HUES6 (cell line): ENCODE measurements around the gene PPP6R3.
"Not testable (repeated sequence)": the region's sequence is repeated elsewhere in the genome, so short reads cannot be mapped to it uniquely, and the experiment has no call there.

Source experiments
- H3K27ac ChIP-seq: 2 replicates; pipeline ENCODE4 v1.7.0; 2013; ENCODE audit warnings: low read depth, mild to moderate bottlenecking, low read length, inconsistent platforms
- H3K27me3 ChIP-seq: 2 replicates; pipeline ENCODE4 v1.6.1; 2013; ENCODE audit warnings: low read length; ENCODE audit not compliant: control insufficient read depth, insufficient read depth
- H3K36me3 ChIP-seq: 2 replicates; pipeline ENCODE4 v1.6.1; 2013; ENCODE audit warnings: low read length; ENCODE audit not compliant: control insufficient read depth, insufficient read depth
- H3K4me1 ChIP-seq: 2 replicates; pipeline ENCODE4 v1.6.1; 2013; ENCODE audit warnings: low read length; ENCODE audit not compliant: control insufficient read depth, insufficient read depth
- H3K4me3 ChIP-seq: 2 replicates; pipeline ENCODE4 v1.5.1; 2013; ENCODE audit warnings: low read depth, low read length
- H3K9ac ChIP-seq: one replicate; pipeline ENCODE4 v1.6.1; 2013; ENCODE audit warnings: mild to moderate bottlenecking, low read length
- H3K9me3 ChIP-seq: 2 replicates; pipeline ENCODE4 v1.6.1; 2013; ENCODE audit warnings: low read depth, low read length; ENCODE audit not compliant: control insufficient read depth, insufficient read depth

PPP6R3 gene

GRCh38 chr11:68473693-68474092 lies 13.1 kb downstream of the PPP6R3 start:
- Histone ChIP-seq H3K4me1 (peaks cover 18% of the 10 kb centered on the region; the same call in 1 of the 2 replicates), H3K9me3 (peaks cover 41% of the 10 kb centered on the region), H3K9ac (no peak overlapping the region), H3K27me3 (no peaks in the 10 kb centered on the region), H3K4me3 (no peak overlapping the region), H3K36me3 (peaks cover 50% of the 10 kb centered on the region), H3K27ac (no peak overlapping the region)

GRCh38 chr11:68475626-68476025 lies 15.1 kb downstream of the PPP6R3 start:
- not testable (repeated sequence) for H3K4me3 ChIP-seq, H3K27ac ChIP-seq, H3K9ac ChIP-seq, H3K4me1 ChIP-seq, H3K27me3 ChIP-seq
- peaks cover 45% of the 10 kb centered on the region for H3K9me3 ChIP-seq
- H3K36me3 ChIP-seq = peaks cover 50% of the 10 kb centered on the region

GRCh38 chr11:68479390-68479789 lies 18.8 kb downstream of the PPP6R3 start:
- H3K9me3 ChIP-seq = peaks cover 23% of the 10 kb centered on the region
- H3K36me3 ChIP-seq = peaks cover 26% of the 10 kb centered on the region

GRCh38 chr11:68480193-68480592 lies 19.6 kb downstream of the PPP6R3 start:
- peaks cover 22% of the 10 kb centered on the region for H3K9me3 ChIP-seq
- H3K4me1 ChIP-seq = no peaks in the 10 kb centered on the region
- H3K27ac ChIP-seq = no peak overlapping the region
- H3K27me3 ChIP-seq = no peaks in the 10 kb centered on the region
- no peak overlapping the region for H3K4me3 ChIP-seq
- H3K36me3 ChIP-seq = peaks cover 25% of the 10 kb centered on the region
- no peak overlapping the region for H3K9ac ChIP-seq

More at GRCh38 chr11:68479390-68479789, 18.8 kb downstream of the PPP6R3 start:
- no peaks in the 10 kb centered on the region for H3K4me1 ChIP-seq
- H3K27ac ChIP-seq = no peak overlapping the region
- no peak overlapping the region for H3K9ac ChIP-seq
- H3K27me3 ChIP-seq = no peaks in the 10 kb centered on the region
- H3K4me3 ChIP-seq = no peak overlapping the region

- H3K27ac ChIP-seq = no peak overlapping the region
- H3K36me3 ChIP-seq = peaks cover 25% of the 10 kb centered on the region
- no peaks in the 10 kb centered on the region for H3K27me3 ChIP-seq
Measured at GRCh38 chr11:68480852-68481510, 20.4 kb downstream of the PPP6R3 start.

GRCh38 chr11:68481579-68482240 lies 21.2 kb downstream of the PPP6R3 start:
- peaks cover 28% of the 10 kb centered on the region for H3K9me3 ChIP-seq

More at GRCh38 chr11:68480852-68481510, 20.4 kb downstream of the PPP6R3 start:
- Histone ChIP-seq H3K4me1 (no peaks in the 10 kb centered on the region), H3K9me3 (peaks cover 26% of the 10 kb centered on the region), H3K4me3 (no peak overlapping the region), H3K9ac (no peak overlapping the region)

GRCh38 chr11:68488623-68489022 lies 28.1 kb downstream of the PPP6R3 start:
- H3K9ac ChIP-seq = no peak overlapping the region
- no peak overlapping the region for H3K4me3 ChIP-seq
- H3K4me1 ChIP-seq = peaks cover 6% of the 10 kb centered on the region
- no peak overlapping the region for H3K27ac ChIP-seq
- peaks cover 12% of the 10 kb centered on the region; the same call in 1 of the 2 replicates for H3K9me3 ChIP-seq
- H3K27me3 ChIP-seq = no peaks in the 10 kb centered on the region
- peaks cover 8% of the 10 kb centered on the region; the same call in 1 of the 2 replicates for H3K36me3 ChIP-seq

More at GRCh38 chr11:68481579-68482240, 21.2 kb downstream of the PPP6R3 start:
- Histone ChIP-seq H3K36me3 (peaks cover 22% of the 10 kb centered on the region), H3K9ac (no peak overlapping the region), H3K27me3 (no peaks in the 10 kb centered on the region), H3K4me1 (no peaks in the 10 kb centered on the region), H3K4me3 (no peak overlapping the region), H3K27ac (no peak overlapping the region)

GRCh38 chr11:68495220-68495729 lies 34.7 kb downstream of the PPP6R3 start:
- Histone ChIP-seq H3K4me3 (no peak overlapping the region), H3K27ac (no peak overlapping the region), H3K9me3 (no peaks in the 10 kb centered on the region; the same call in 1 of the 2 replicates), H3K36me3 (peaks cover 5% of the 10 kb centered on the region; the same call in 1 of the 2 replicates), H3K27me3 (no peaks in the 10 kb centered on the region), H3K9ac (no peak overlapping the region), H3K4me1 (peaks cover 20% of the 10 kb centered on the region)

GRCh38 chr11:68495872-68496271 lies 35.3 kb downstream of the PPP6R3 start:
- H3K27ac ChIP-seq = no peak overlapping the region
- no peak overlapping the region for H3K4me3 ChIP-seq
- peaks cover 5% of the 10 kb centered on the region; the same call in 1 of the 2 replicates for H3K36me3 ChIP-seq
- H3K4me1 ChIP-seq = peaks cover 20% of the 10 kb centered on the region
- no peak overlapping the region for H3K9ac ChIP-seq
- H3K9me3 ChIP-seq = no peaks in the 10 kb centered on the region; the same call in 1 of the 2 replicates
- no peaks in the 10 kb centered on the region for H3K27me3 ChIP-seq

GRCh38 chr11:68497761-68498160 lies 37.2 kb downstream of the PPP6R3 start:
- no peak overlapping the region for H3K9ac ChIP-seq
- H3K4me3 ChIP-seq = no peak overlapping the region
- H3K4me1 ChIP-seq = peaks cover 20% of the 10 kb centered on the region
- no peaks in the 10 kb centered on the region for H3K27me3 ChIP-seq
- H3K9me3 ChIP-seq = no peaks in the 10 kb centered on the region; the same call in 1 of the 2 replicates
- H3K27ac ChIP-seq = no peak overlapping the region
- no peaks in the 10 kb centered on the region for H3K36me3 ChIP-seq

GRCh38 chr11:68498321-68498720 lies 37.8 kb downstream of the PPP6R3 start:
- H3K4me1 ChIP-seq = peaks cover 22% of the 10 kb centered on the region

More at GRCh38 chr11:68498321-68498720, 37.8 kb downstream of the PPP6R3 start:
- H3K36me3 ChIP-seq = no peaks in the 10 kb centered on the region
- H3K9ac ChIP-seq = no peak overlapping the region
- H3K27me3 ChIP-seq = no peaks in the 10 kb centered on the region
- H3K27ac ChIP-seq = no peak overlapping the region
- no peaks in the 10 kb centered on the region; the same call in 1 of the 2 replicates for H3K9me3 ChIP-seq
- H3K4me3 ChIP-seq = no peak overlapping the region
